ENCODE data around the gene CETN1. TPM values are rescaled to one million over a fixed set of nuclear protein-coding genes. Genes with fewer than 3 reads are reported as not detected.
A peak's percentile ranks its signal among the peaks of the same experiment; 100 is the strongest.

The CETN1 gene
- total RNA-seq, 1 donor: not detected

DNA sequence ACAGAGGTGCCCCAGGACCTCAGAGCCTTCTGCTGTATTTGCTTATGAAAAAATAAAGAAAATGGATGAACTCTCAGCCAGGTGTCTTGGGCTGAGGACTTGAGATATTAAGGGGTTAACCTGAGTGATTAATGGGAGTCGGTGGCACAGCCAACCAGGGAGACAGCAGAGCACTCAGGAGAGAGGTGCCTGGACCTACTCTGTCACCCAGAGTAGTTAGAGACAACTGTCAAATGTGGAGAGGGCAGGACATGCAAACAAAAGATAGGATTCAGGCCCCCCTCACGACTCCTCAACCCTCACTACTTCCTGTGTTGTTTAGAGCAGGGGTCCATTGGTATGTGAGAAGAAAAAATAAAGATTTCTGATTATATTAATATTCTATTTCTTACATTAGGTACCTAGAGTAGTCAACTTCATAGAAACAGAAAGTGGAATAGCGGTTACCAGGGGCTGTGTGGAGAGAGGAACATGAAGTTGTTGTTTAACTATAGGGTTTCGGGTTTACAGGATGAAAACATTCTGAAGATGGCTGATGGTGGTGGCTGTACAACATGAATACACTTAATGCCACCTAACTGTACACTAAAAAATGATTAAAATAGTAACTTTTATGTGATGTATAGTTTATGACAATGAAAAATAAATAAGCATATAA, 28.6 kb upstream of the CETN1 start:
- H3K4me3 ChIP-seq (ENCODE audit: low read depth, low read length): no peak overlapping the region
- DNase-seq (ENCODE audit: low read depth): no peak
- TF ChIP-seq, protein P1, sequence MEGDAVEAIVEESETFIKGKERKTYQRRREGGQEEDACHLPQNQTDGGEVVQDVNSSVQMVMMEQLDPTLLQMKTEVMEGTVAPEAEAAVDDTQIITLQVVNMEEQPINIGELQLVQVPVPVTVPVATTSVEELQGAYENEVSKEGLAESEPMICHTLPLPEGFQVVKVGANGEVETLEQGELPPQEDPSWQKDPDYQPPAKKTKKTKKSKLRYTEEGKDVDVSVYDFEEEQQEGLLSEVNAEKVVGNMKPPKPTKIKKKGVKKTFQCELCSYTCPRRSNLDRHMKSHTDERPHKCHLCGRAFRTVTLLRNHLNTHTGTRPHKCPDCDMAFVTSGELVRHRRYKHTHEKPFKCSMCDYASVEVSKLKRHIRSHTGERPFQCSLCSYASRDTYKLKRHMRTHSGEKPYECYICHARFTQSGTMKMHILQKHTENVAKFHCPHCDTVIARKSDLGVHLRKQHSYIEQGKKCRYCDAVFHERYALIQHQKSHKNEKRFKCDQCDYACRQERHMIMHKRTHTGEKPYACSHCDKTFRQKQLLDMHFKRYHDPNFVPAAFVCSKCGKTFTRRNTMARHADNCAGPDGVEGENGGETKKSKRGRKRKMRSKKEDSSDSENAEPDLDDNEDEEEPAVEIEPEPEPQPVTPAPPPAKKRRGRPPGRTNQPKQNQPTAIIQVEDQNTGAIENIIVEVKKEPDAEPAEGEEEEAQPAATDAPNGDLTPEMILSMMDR (IDR thresholded peaks at IDR 0.05; ENCODE audit: insufficient read depth, low read depth, low read length): no peak

DNA sequence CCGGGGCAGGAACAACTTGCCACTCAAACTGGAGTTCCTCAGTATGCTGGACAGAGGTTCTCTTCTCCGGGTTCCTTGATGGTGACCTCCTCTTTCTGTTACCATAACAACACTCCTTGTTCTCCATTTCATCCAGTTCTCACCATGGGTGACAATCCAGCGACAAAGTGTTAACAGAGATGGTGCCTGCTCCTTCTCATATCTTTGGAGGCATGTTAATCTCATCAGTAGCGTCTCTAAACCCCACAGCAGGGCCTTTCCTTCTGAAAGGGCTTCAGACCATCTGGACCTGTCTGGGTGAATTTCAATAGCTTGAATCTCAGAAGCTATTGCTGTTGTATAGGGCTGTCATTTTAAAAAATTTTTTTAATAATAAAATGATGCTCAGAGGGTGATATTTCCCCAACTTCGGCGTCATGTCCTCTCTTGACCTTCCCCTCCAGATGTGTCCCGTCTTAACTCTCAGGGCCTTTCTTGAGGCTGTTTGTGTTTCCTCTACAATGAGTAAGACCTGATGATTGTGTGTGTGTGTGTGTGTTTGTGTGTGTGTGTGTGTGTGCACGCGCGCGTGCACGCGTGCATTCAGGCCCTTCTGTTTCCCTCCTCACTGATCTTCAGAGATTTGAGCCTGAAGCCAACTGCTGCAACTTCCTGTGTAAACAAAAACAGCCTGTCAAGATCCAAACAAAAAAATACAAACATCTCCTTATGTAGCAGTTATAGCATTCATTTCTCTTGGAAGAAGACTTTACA, 24.3 kb upstream of the CETN1 start:
- peak; percentile 10 for DNase-seq (ENCODE audit: low read depth)
- TF ChIP-seq, protein P1 (IDR thresholded peaks at IDR 0.05; ENCODE audit: insufficient read depth, low read depth, low read length): no peak
- no peak overlapping the region for H3K4me3 ChIP-seq (ENCODE audit: low read depth, low read length)

DNA sequence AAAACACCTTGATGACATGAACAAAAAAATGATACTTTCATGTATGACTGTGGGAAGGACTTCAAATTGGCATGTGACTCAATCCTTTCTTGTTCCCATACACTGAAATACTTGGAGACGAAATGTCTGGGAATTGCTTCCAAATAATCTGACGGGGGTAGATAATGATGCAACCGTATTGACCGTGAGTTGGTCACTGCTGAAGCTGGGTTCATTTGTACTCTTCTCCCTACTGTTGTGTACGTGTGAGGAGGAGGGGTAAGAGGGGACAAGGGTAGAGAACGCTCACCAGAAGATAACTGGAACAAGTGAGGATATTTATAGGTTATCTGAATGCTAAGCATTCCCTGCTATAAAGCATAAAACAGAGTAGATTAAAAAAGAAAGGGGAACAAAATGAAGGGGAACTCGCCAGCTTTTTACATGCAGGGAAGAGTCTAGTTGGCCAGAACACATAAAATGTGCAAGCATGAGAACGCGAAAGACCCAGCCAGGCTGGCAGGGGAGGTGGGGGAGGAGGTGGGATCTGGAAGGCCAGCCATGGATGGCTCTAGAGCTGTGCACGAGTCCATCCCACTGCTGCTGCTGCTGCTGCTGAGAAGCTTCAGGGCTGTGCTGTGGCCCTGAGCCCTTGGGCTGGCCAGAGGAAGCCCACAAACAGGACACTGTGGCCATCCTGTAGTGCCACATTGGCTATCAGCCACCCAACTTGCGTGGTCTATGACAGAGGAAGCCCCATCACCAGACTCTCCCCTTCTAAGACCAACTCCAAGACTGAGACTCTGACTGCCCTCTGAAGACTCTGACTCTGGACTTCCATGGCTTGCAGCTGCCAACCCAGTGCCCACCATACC, 15.2 kb upstream of the CETN1 start:
- TF ChIP-seq, protein P1 (IDR thresholded peaks at IDR 0.05; ENCODE audit: insufficient read depth, low read depth, low read length): no peak
- no peak for DNase-seq (ENCODE audit: low read depth)
- no peak overlapping the region for H3K4me3 ChIP-seq (ENCODE audit: low read depth, low read length)

DNA sequence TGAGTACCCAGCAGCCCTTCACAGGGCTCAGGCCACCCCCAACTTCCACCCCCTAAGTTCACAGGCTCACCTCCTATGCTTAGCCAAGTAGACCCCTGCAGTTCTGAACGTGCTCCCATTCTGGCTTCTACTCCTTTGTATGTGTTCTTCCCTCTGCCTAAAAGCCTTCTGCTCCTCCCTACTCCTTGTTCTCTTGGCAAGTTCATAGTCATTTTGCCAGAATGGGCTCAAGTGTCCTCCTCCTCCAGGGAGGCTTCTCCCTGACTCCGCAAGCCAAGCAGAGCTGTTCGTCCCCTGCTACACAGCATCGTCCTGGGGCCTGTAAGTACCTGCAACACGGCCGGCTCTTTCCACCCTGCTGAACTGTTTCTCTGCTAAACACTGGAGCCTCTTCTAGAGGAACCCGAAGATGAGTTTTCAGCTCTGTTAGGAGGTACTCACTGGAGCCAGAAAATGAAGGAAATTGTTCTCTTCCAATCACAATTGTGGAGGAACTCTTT, 14.6 kb upstream of the CETN1 start:
- TF ChIP-seq, protein P1 (IDR thresholded peaks at IDR 0.05; ENCODE audit: insufficient read depth, low read depth, low read length): no peak
- no peak for DNase-seq (ENCODE audit: low read depth)
- no peak overlapping the region for H3K4me3 ChIP-seq (ENCODE audit: low read depth, low read length)

DNA sequence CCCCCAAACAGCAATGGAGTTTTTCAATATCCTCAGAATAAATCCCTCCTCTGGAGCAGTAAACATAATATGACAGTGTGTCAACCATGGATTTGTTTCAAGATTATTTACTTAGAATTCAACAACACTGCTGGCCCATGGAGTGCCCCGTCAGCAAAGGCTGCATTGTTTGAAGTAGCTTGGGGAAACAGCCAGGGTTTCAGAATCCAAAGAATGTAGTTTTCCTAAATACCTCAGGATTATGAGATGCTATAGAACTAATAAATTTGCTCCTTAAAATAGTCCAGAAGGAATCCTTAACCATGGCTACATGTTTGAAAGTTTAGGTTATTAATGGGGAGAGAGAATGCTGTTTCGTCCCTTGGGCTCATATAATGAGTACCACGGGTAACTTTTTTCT, 13.1 kb upstream of the CETN1 start:
- peak; percentile 21 for DNase-seq (ENCODE audit: low read depth)
- no peak overlapping the region for H3K4me3 ChIP-seq (ENCODE audit: low read depth, low read length)
- TF ChIP-seq, protein P1 (IDR thresholded peaks at IDR 0.05; ENCODE audit: insufficient read depth, low read depth, low read length): no peak

DNA sequence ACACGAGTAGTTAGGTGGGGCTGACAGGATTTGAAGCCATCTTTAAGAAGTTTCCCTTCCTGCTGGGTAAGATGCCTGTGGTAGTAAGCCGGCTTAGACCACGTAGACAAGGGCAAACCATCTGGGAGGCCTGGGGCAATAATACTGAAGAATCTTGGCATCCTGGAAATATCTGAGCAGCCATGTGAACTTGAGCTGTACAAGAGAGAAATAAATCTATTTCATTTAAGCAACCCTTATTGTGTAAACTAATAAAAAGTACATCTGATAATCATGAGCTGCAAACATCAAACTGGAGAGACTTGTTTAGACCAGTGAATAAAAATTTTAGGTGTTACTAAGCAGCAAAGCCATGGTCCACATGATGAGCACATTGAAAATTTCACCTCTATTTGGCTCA, 11.4 kb upstream of the CETN1 start:
- no peak overlapping the region for H3K4me3 ChIP-seq (ENCODE audit: low read depth, low read length)
- peak; percentile 22 for DNase-seq (ENCODE audit: low read depth)
- TF ChIP-seq, protein P1 (IDR thresholded peaks at IDR 0.05; ENCODE audit: insufficient read depth, low read depth, low read length): no peak

All from fibroblast of villous mesenchyme (primary cell).